ENCODE results near the gene RGS12.

- TF ChIP-seq, protein P1, sequence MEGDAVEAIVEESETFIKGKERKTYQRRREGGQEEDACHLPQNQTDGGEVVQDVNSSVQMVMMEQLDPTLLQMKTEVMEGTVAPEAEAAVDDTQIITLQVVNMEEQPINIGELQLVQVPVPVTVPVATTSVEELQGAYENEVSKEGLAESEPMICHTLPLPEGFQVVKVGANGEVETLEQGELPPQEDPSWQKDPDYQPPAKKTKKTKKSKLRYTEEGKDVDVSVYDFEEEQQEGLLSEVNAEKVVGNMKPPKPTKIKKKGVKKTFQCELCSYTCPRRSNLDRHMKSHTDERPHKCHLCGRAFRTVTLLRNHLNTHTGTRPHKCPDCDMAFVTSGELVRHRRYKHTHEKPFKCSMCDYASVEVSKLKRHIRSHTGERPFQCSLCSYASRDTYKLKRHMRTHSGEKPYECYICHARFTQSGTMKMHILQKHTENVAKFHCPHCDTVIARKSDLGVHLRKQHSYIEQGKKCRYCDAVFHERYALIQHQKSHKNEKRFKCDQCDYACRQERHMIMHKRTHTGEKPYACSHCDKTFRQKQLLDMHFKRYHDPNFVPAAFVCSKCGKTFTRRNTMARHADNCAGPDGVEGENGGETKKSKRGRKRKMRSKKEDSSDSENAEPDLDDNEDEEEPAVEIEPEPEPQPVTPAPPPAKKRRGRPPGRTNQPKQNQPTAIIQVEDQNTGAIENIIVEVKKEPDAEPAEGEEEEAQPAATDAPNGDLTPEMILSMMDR (IDR thresholded peaks at IDR 0.05; ENCODE audit: low read length) = no peak
- TF ChIP-seq EZH2 (IDR thresholded peaks at IDR 0.05; ENCODE audit: borderline replicate concordance, low read length) = no peak
Observed at GRCh38 chr4:3312362-3312761, 19.5 kb downstream of the RGS12 start.

All from OCI-LY1 (cell line).